IPS-15b (cell line): ENCODE results near the gene MAGI2.
"Not testable (repeated sequence)": the region's sequence is repeated elsewhere in the genome, so short reads cannot be mapped to it uniquely, and the experiment has no call there.

Experiments
- H3K27me3 ChIP-seq: one replicate; pipeline ENCODE4 v1.6.1; 2013; ENCODE audit warnings: low read length; ENCODE audit not compliant: control insufficient read depth, insufficient read depth
- H3K36me3 ChIP-seq: one replicate; pipeline ENCODE4 v1.6.1; 2013; ENCODE audit warnings: low read length; ENCODE audit not compliant: control insufficient read depth, insufficient read depth
- H3K4me1 ChIP-seq: one replicate; pipeline ENCODE4 v1.6.1; 2013; ENCODE audit warnings: mild to moderate bottlenecking, low read length; ENCODE audit not compliant: control insufficient read depth, insufficient read depth
- H3K4me3 ChIP-seq: one replicate; pipeline ENCODE4 v1.5.1; 2013; ENCODE audit warnings: low read depth, low read length
- H3K9ac ChIP-seq: one replicate; pipeline ENCODE4 v1.6.1; 2013; ENCODE audit warnings: low read depth, mild to moderate bottlenecking, low read length
- H3K9me3 ChIP-seq: one replicate; pipeline ENCODE4 v1.6.1; 2013; ENCODE audit warnings: mild to moderate bottlenecking, low read length; ENCODE audit not compliant: control insufficient read depth, insufficient read depth

The MAGI2 gene

GRCh38 chr7:78587443-78588044 is 865.9 kb downstream of the MAGI2 start:
- no peaks in the 10 kb centered on the region for H3K9me3 ChIP-seq
- no peaks in the 10 kb centered on the region for H3K36me3 ChIP-seq
- H3K4me1 ChIP-seq, result peaks cover 13% of the 10 kb centered on the region
- no peaks in the 10 kb centered on the region for H3K27me3 ChIP-seq
- no peak overlapping the region for H3K9ac ChIP-seq
- no peak overlapping the region for H3K4me3 ChIP-seq

GRCh38 chr7:78585980-78586379 is 867.5 kb downstream of the MAGI2 start:
- H3K27me3 ChIP-seq, result no peaks in the 10 kb centered on the region

DNA sequence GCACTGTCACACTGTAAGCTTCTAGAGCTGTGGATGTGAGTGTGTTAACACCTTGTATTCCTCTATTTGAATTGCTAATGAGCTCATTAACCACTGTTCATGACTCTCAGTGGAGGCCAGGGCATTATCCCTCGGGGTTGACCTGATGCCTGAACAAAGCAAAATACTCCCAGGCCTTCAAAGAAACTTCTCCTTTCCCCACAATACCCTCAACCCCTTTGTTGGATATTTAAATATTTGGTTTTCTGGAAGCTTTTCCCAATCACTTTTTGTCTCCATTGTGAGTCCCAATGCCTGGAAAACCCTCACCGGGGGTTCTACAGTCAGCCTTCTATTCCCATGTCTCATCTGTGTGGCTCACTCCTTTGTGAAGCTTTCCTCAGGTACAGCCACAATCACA is 874.8 kb downstream of the MAGI2 start:
- Histone ChIP-seq H3K4me1 (peaks cover 47% of the 10 kb centered on the region), H3K9me3 (no peaks in the 10 kb centered on the region), H3K9ac (no peak overlapping the region), H3K36me3 (no peaks in the 10 kb centered on the region), H3K27me3 (no peaks in the 10 kb centered on the region), H3K4me3 (no peak overlapping the region)

More at GRCh38 chr7:78585980-78586379, 867.5 kb downstream of the MAGI2 start:
- Histone ChIP-seq H3K36me3 (no peaks in the 10 kb centered on the region), H3K4me3 (no peak overlapping the region), H3K9ac (no peak overlapping the region), H3K9me3 (no peaks in the 10 kb centered on the region), H3K4me1 (peaks cover 20% of the 10 kb centered on the region)

DNA sequence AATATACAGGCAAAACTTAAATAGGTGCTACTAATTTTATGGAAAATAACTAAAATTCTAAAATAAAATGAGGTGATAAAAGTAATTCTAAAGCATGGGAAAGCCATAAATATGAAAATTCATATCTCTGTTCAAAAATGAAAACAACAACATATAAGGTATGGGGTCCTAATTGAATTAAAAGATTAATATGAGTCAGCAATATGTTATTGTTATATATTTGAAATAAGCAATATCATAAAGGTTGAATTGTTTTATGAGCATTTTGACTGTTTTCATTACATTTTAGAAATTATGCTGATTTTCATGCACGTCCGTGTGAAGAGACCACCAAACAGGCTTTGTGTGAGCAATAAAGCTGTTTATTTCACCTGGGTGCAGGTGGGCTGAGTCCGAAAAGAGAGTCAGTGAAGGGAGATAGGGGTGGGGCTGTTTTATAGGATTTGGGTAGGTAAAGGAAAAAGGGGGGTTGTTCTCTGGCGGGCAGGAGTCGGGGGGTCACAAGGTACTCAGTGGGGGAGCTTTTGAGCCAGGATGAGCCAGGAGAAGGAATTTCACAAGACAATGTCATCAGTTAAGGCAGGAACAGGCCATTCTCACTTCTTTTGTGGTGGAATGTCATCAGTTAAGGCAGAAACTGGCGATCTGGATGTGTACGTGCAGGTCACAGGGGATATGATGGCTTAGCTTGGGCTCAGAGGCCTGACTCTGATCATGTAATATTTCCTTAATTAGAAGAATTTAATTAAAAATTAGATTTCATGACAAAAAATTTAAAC is 876.1 kb downstream of the MAGI2 start:
- not testable (repeated sequence) for H3K27me3 ChIP-seq, H3K4me3 ChIP-seq, H3K9ac ChIP-seq, H3K36me3 ChIP-seq, H3K9me3 ChIP-seq
- H3K4me1 ChIP-seq, result peaks cover 47% of the 10 kb centered on the region

DNA sequence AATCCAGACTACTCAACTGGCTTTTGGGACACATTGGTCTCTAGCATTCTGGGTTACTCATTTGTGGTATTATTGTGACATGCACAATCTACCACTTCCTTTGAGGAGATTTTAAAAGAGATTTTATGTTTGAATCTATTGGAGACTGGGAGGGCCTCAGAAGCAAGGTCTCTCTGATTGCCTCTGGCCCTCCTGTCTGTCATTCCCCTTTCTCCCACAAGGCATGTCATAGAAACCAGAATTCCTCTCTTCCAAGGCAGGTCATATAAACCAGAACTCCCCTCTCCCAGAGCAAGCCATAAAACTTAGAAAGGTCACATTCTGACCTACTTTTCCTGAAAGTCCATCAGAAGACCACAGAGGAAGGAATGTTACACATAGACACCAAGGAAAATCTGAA is 877.2 kb downstream of the MAGI2 start:
- peaks cover 42% of the 10 kb centered on the region for H3K4me1 ChIP-seq
- no peaks in the 10 kb centered on the region for H3K9me3 ChIP-seq
- H3K9ac ChIP-seq, result no peak overlapping the region
- no peaks in the 10 kb centered on the region for H3K27me3 ChIP-seq
- H3K4me3 ChIP-seq, result no peak overlapping the region
- H3K36me3 ChIP-seq, result no peaks in the 10 kb centered on the region

DNA sequence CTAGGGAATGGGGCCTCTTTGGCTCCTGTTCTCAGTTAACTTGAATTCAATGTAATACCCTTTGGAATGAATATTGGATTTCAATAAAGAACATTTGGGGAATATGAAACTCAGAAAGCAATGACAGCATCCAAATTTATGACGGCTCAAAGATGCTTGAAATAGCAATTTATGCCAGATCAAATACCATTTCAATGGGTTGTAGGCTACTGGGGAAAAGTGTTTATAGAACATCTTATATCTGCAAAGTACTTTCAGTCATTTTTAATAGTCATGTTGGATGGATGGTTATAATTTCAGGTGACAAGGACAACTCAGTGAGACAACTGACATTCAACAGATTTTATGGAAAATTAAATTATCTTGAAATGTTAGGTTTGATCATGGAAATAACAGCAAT is 882.2 kb downstream of the MAGI2 start:
- Histone ChIP-seq H3K4me3 (no peak overlapping the region), H3K36me3 (no peaks in the 10 kb centered on the region), H3K9ac (no peak overlapping the region), H3K4me1 (peaks cover 14% of the 10 kb centered on the region), H3K9me3 (no peaks in the 10 kb centered on the region), H3K27me3 (no peaks in the 10 kb centered on the region)

GRCh38 chr7:78568690-78569089 is 884.8 kb downstream of the MAGI2 start:
- H3K36me3 ChIP-seq, result no peaks in the 10 kb centered on the region
- no peak overlapping the region for H3K4me3 ChIP-seq
- peaks cover 15% of the 10 kb centered on the region for H3K4me1 ChIP-seq
- no peaks in the 10 kb centered on the region for H3K27me3 ChIP-seq
- H3K9ac ChIP-seq, result no peak overlapping the region
- H3K9me3 ChIP-seq, result no peaks in the 10 kb centered on the region

- no peak overlapping the region for H3K4me3 ChIP-seq
- peaks cover 19% of the 10 kb centered on the region for H3K4me1 ChIP-seq
- H3K27me3 ChIP-seq, result no peaks in the 10 kb centered on the region
- no peaks in the 10 kb centered on the region for H3K36me3 ChIP-seq
- no peaks in the 10 kb centered on the region for H3K9me3 ChIP-seq
- no peak overlapping the region for H3K9ac ChIP-seq
Observed at GRCh38 chr7:78567836-78568235, 885.6 kb downstream of the MAGI2 start.

DNA sequence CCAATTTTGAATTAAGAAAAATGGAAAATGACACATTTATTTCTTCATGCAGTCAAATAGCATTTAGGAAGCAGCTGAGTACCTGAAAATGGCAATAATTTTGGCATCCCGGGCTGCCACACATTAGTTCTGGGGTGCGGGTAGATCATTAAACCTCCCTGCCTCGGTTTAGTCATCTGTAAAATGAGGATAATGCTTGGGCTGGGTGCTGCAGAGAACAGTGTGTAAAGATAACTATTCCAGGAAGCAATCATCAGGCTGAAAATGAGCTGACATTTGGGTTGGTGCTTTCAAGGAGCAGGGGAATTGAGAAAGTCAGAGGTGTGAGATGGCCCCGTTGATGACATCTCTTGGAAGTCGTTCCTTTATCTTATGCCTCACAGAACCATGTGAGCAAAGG is 887.7 kb downstream of the MAGI2 start:
- no peaks in the 10 kb centered on the region for H3K36me3 ChIP-seq
- H3K9me3 ChIP-seq, result no peaks in the 10 kb centered on the region
- peaks cover 22% of the 10 kb centered on the region for H3K4me1 ChIP-seq
- no peaks in the 10 kb centered on the region for H3K27me3 ChIP-seq
- H3K9ac ChIP-seq, result no peak overlapping the region
- H3K4me3 ChIP-seq, result no peak overlapping the region

- Histone ChIP-seq H3K4me1 (peaks cover 21% of the 10 kb centered on the region), H3K9ac (no peak overlapping the region), H3K27me3 (no peaks in the 10 kb centered on the region), H3K36me3 (no peaks in the 10 kb centered on the region), H3K9me3 (no peaks in the 10 kb centered on the region), H3K4me3 (no peak overlapping the region)
Observed at GRCh38 chr7:78563191-78563590, 890.3 kb downstream of the MAGI2 start.

- H3K4me3 ChIP-seq, result no peak overlapping the region
- no peaks in the 10 kb centered on the region for H3K27me3 ChIP-seq
- no peaks in the 10 kb centered on the region for H3K36me3 ChIP-seq
- H3K9ac ChIP-seq, result no peak overlapping the region
- peaks cover 17% of the 10 kb centered on the region for H3K4me1 ChIP-seq
- no peaks in the 10 kb centered on the region for H3K9me3 ChIP-seq
Observed at GRCh38 chr7:78562191-78562590, 891.3 kb downstream of the MAGI2 start.

GRCh38 chr7:78558566-78558965 is 894.9 kb downstream of the MAGI2 start:
- no peaks in the 10 kb centered on the region for H3K9me3 ChIP-seq
- H3K27me3 ChIP-seq, result no peaks in the 10 kb centered on the region
- no peak overlapping the region for H3K9ac ChIP-seq
- H3K36me3 ChIP-seq, result no peaks in the 10 kb centered on the region
- peaks cover 12% of the 10 kb centered on the region for H3K4me1 ChIP-seq
- H3K4me3 ChIP-seq, result no peak overlapping the region
